ENCODE data around the gene SLC51A. TPM values are rescaled to one million over a fixed set of nuclear protein-coding genes. Genes with fewer than 3 reads are reported as not detected.

SLC51A gene
- total and polyA plus RNA-seq, 2 donors (not counting 3 experiments of a cell fraction or from before 2014, with no cell fraction given): not detected

DNA sequence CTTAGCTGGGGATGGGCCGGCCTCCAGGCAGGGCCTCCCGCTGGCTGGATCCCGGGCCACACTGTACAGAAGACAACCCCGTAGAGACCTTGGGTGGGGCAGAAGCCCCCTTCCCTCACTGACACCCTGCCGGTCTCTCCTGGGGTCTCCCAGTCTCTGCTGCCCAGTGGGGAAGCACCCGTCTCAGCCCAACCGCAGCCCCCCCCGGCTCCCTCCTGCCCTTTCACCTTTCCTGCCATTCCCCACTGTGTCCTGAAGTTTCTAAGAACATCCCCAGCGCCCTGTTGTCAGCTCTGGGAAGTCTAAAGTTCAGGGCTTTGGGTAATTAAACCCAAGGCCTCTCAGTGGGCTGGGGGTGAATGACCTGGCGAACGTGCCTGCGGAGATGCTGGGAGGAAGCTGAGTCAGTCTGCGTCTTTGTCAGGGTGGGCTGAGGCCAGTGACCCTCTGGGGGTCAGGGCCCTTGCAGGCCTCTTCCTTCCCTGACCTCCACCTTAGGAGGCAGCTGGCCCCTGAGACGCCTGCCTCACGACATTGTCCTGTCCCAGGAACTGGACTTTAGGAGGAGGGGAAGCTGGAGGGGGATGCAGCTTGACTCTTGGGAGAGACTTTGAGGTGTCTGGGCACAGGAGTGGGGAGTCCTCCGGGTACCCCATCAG lies 1.4 kb upstream of the SLC51A start:
- Histone ChIP-seq H3K9me3 (replicated peaks; ENCODE audit: control insufficient read depth, insufficient read depth, low read length) (no peaks in the 10 kb centered on the region), H3K9ac (replicated peaks; ENCODE audit: extremely low read depth, insufficient read depth, low read length) (no peak overlapping the region), H4K20me1 (replicated peaks; ENCODE audit: control insufficient read depth, extremely low read depth, insufficient read depth, low read length) (no peaks in the 10 kb centered on the region), H3K4me1 (ENCODE audit: control insufficient read depth, extremely low read depth, insufficient read depth, low read length) (no peaks in the 10 kb centered on the region), H3K27ac (ENCODE audit: insufficient read depth, low read depth, low read length) (no peak overlapping the region), H3K36me3 (ENCODE audit: control insufficient read depth in 2 of 2, extremely low read depth in 1 of 2, insufficient read depth in 2 of 2, low read length in 2 of 2) (no peaks in the 10 kb centered on the region), H2AFZ (ENCODE audit: low read depth, low read length) (no peak overlapping the region), H3K4me2 (ENCODE audit: insufficient read depth, low read length) (no peak overlapping the region), H3K79me2 (ENCODE audit: control insufficient read depth, insufficient read depth, low read length) (no peaks in the 10 kb centered on the region), H3K27me3 (ENCODE audit: control insufficient read depth in 2 of 2, insufficient read depth in 2 of 2, low read length in 2 of 2) (peaks cover 4 to 11% of the 10 kb centered on the region in 2 experiments), H3K4me3 (replicated peaks in 1 of 3; ENCODE audit: insufficient read depth in 1 of 3, low read depth in 1 of 3, low read length in 3 of 3) (no peak overlapping the region), H3K9me1 (replicated peaks; ENCODE audit: control insufficient read depth, extremely low read depth, insufficient read depth, low read length) (no peaks in the 10 kb centered on the region)
- ChIA-PET POLR2A (no interaction called here), CTCF (no interaction called here)
- DNase-seq (ENCODE audit: low read depth, low spot score) (no peak), FAIRE-seq (no peak)
- TF ChIP-seq MAX (IDR thresholded peaks at IDR 0.05; ENCODE audit: insufficient read depth, insufficient read length) (no peak), POLR2AphosphoS5 (IDR thresholded peaks at IDR 0.05; ENCODE audit: insufficient read depth, low read depth, low read length) (no peak), POLR2A (IDR thresholded peaks at IDR 0.05; ENCODE audit: low read depth, low read length) (no peak), FOS (IDR thresholded peaks at IDR 0.05; ENCODE audit: borderline replicate concordance, insufficient read depth, low read length) (no peak), EZH2 (IDR thresholded peaks at IDR 0.05; ENCODE audit: borderline replicate concordance, low read depth, low read length, severe bottlenecking) (no peak), MYC (IDR thresholded peaks at IDR 0.05; ENCODE audit: low read depth, low read length) (no peak), JUN (IDR thresholded peaks at IDR 0.05; ENCODE audit: borderline replicate concordance, insufficient read depth, insufficient read length, low read depth) (no peak), GATA2 (IDR thresholded peaks at IDR 0.05; ENCODE audit: insufficient read depth, insufficient read length, low read depth, low read length) (no peak)
- TF ChIP-seq, protein P1, sequence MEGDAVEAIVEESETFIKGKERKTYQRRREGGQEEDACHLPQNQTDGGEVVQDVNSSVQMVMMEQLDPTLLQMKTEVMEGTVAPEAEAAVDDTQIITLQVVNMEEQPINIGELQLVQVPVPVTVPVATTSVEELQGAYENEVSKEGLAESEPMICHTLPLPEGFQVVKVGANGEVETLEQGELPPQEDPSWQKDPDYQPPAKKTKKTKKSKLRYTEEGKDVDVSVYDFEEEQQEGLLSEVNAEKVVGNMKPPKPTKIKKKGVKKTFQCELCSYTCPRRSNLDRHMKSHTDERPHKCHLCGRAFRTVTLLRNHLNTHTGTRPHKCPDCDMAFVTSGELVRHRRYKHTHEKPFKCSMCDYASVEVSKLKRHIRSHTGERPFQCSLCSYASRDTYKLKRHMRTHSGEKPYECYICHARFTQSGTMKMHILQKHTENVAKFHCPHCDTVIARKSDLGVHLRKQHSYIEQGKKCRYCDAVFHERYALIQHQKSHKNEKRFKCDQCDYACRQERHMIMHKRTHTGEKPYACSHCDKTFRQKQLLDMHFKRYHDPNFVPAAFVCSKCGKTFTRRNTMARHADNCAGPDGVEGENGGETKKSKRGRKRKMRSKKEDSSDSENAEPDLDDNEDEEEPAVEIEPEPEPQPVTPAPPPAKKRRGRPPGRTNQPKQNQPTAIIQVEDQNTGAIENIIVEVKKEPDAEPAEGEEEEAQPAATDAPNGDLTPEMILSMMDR (IDR thresholded peaks at IDR 0.05; ENCODE audit: extremely low read depth in 1 of 2, insufficient read depth in 1 of 2, low read depth in 1 of 2, low read length in 2 of 2): no peak
- dilution Hi-C loops (cut with MboI; ENCODE audit: extremely low pct_ligation_motif_present, low sequenced_read_pairs): no loop called here
- no TSS peak for BruUV-seq (replicated peaks)
- intact Hi-C loops (cut with micrococcal nuclease): no loop called here

Measured in endothelial cell of umbilical vein (primary cell).